OCI-LY7 (cell line): ENCODE data around the gene FPGT. TPM values are rescaled to one million over a fixed set of nuclear protein-coding genes. Genes with fewer than 3 reads are reported as not detected.

Source experiments
- BruUV-seq: library from RNA; stranded (reverse); fragments of 400-500 nt; replicated peaks from 2 replicates; lab custom pipeline; 2021; lab: Mats Ljungman, UMichigan
- CTCF ChIA-PET: fragments of 300-600 bp; sonication (Branson Sonifier 250); formaldehyde crosslinking; loops from one replicate; lab custom pipeline; 2022; ENCODE audit warnings: antibody characterized with exemption; ENCODE audit not compliant: unreplicated experiment; lab: Charles Lee
- POLR2A ChIA-PET: fragments of 300-600 bp; sonication (Branson Sonifier 250); formaldehyde crosslinking; loops from one replicate; lab custom pipeline; 2022; ENCODE audit warnings: antibody characterized with exemption; lab: Charles Lee
- DNase-seq: peaks from one replicate; pipeline ENCODE4 v3.0.0-alpha.2; 2015; ENCODE audit warnings: low spot score
- H2AFZ ChIP-seq: fragments of 200-600 bp; sonication (generic), shearing (Covaris generic); 2 replicates; pipeline ENCODE4 v1.6.1; 2014; ENCODE audit warnings: mild to moderate bottlenecking, antibody characterized with exemption, low read length, moderate library complexity
- H3K27ac ChIP-seq: fragments of 200-600 bp; sonication (generic); 2 replicates; pipeline ENCODE4 v1.5.1; 2014; ENCODE audit warnings: mixed run types, low read depth, mild to moderate bottlenecking, moderate library complexity, low read length, inconsistent platforms; ENCODE audit not compliant: poor library complexity, severe bottlenecking
- H3K36me3 ChIP-seq: fragments of 200-600 bp; sonication (generic); 2 replicates; pipeline ENCODE4 v1.6.1; 2014; ENCODE audit warnings: mild to moderate bottlenecking, antibody characterized with exemption, low read length, moderate library complexity, mixed read lengths; ENCODE audit not compliant: insufficient read depth
- H3K4me1 ChIP-seq: fragments of 200-600 bp; sonication (generic); 2 replicates; pipeline ENCODE4 v1.5.1; 2014; ENCODE audit warnings: mild to moderate bottlenecking, low read length; ENCODE audit not compliant: insufficient read depth, poor library complexity, severe bottlenecking
- H3K4me2 ChIP-seq: fragments of 200-600 bp; sonication (generic); 2 replicates; pipeline ENCODE4 v1.6.1; 2014; ENCODE audit warnings: mild to moderate bottlenecking, low read length
- H3K4me3 ChIP-seq: fragments of 200-600 bp; sonication (generic); 2 replicates; pipeline ENCODE4 v1.5.1; 2014; ENCODE audit warnings: mild to moderate bottlenecking, low read depth, low read length; ENCODE audit not compliant: poor library complexity, severe bottlenecking
- H3K79me2 ChIP-seq: fragments of 200-600 bp; sonication (generic); 2 replicates; pipeline ENCODE4 v1.6.1; 2016; ENCODE audit warnings: low read depth, mild to moderate bottlenecking, low read length, moderate library complexity, mixed read lengths; ENCODE audit not compliant: insufficient read depth
- H3K9me2 ChIP-seq: fragments of 200-600 bp; sonication (generic); 2 replicates; pipeline ENCODE4 v1.6.1; 2016; ENCODE audit warnings: mild to moderate bottlenecking, low read length, mixed read lengths; ENCODE audit not compliant: insufficient read depth
- H3K9me3 ChIP-seq: fragments of 200-600 bp; sonication (generic); 2 replicates; pipeline ENCODE4 v1.6.1; 2014; ENCODE audit warnings: mild to moderate bottlenecking, mixed run types, low read length, mixed read lengths
- H4K20me1 ChIP-seq: fragments of 200-600 bp; sonication (generic); 2 replicates; pipeline ENCODE4 v1.6.1; 2014; ENCODE audit warnings: mild to moderate bottlenecking, antibody characterized with exemption, low read length, moderate library complexity, mixed read lengths; ENCODE audit not compliant: insufficient read depth
- CTCF ChIP-seq: fragments of 200-600 bp; sonication (generic); conservative IDR thresholded peaks from 2 replicates; pipeline ENCODE4 v1.5.1; 2014; ENCODE audit warnings: mild to moderate bottlenecking, antibody characterized with exemption, low read length, moderate library complexity, mixed read lengths
- EZH2phosphoT487 ChIP-seq: fragments of 200-600 bp; sonication (generic); IDR thresholded peaks from 2 replicates; pipeline ENCODE4 v1.6.1; 2018; ENCODE audit warnings: low read depth, borderline replicate concordance, mild to moderate bottlenecking, mixed run types, antibody characterized with exemption, low read length, moderate library complexity, mixed read lengths
- intact Hi-C: fragments of 100-400 bp; cut with micrococcal nuclease; formaldehyde crosslinking; loops from one replicate; pipeline ENCODE4 v1.10.0; 2022; ENCODE audit not compliant: unreplicated experiment
- total RNA-seq, 2 experiments: library from RNA; depleted of rRNA in 1 of 2; stranded (reverse); fragments of >200 nt in 1 of 2; shearing (Covaris generic) in 1 of 2; gene quantifications; 2 replicates each; pipeline ENCODE4 v1.2.3, GENCODE V29; 2014 to 2022

The FPGT gene
- total RNA-seq, 2 experiments from 2014 or later, result 9.2 to 9.4 TPM

DNA sequence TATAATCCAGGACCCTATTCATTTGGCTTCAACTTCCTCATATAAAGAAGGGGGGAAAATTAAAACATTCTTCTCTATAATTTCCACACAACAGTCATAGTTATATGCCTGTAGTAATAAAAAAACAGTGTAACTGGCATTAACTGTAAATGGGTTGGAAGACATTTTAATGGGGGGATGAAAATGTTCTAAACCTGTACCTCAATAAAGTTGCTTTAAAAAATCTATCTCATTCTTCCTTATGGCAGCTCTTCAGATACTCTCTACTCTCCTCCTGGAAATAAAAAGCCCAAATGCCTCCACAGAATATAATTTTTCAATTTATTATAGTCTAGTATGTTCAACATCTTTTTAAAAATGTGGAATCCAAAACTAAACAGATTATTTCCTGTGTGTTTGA, 2.7 kb upstream of the FPGT start:
- ChIA-PET POLR2A (interaction anchor here (1.1 kb wide), 1 partner anchor 11 kb away, joined by 3 read pairs; no protein-coding TSS in a partner anchor), CTCF (no interaction called here)
- Histone ChIP-seq H2AFZ (no peak overlapping the region), H3K79me2 (no peaks in the 10 kb centered on the region), H3K9me2 (no peaks in the 10 kb centered on the region), H3K36me3 (no peaks in the 10 kb centered on the region), H3K4me1 (peaks cover 14% of the 10 kb centered on the region), H3K27ac (no peak overlapping the region), H3K4me3 (no peak overlapping the region), H4K20me1 (no peaks in the 10 kb centered on the region), H3K9me3 (no peaks in the 10 kb centered on the region), H3K4me2 (no peak overlapping the region)
- BruUV-seq, result no TSS peak
- intact Hi-C loops, result no loop called here
- TF ChIP-seq EZH2phosphoT487 (no peak), CTCF (no peak)
- no peak for DNase-seq

DNA sequence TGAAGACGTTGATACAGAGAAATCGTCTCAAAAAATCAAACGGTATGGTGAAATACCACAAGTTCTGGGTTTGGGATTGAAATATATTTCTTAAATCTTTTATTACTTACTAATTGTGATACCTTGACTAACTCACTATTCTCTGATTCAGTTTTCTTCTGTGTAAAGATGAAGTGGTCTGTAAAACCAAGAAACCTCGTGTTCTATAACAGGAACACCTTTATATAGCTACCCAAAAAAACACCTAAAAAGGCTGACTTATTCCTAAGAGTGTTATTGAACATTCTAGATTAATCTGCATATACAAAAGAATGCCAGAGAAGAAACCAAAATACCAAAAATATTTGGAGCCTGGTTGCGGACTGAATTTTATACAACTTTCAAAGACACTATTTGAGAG, 787 bp upstream of the FPGT start:
- Histone ChIP-seq H3K27ac (no peak overlapping the region), H3K4me2 (peak overlapping the region; percentile 87), H3K4me3 (peak overlapping the region; percentile 80), H3K9me2 (no peaks in the 10 kb centered on the region), H3K4me1 (peaks cover 14% of the 10 kb centered on the region), H2AFZ (peak overlapping the region; percentile 100), H3K79me2 (no peaks in the 10 kb centered on the region), H3K9me3 (no peaks in the 10 kb centered on the region), H4K20me1 (no peaks in the 10 kb centered on the region), H3K36me3 (peaks cover 2% of the 10 kb centered on the region; the same call in 1 of the 2 replicates)
- POLR2A ChIA-PET, result interaction anchor here (2.7 kb wide), 1 partner anchor 10 kb away, joined by 12 read pairs; no protein-coding TSS in a partner anchor
- intact Hi-C loops, result loop anchor here (2.0 kb wide), 1 partner anchor 536 kb away; the partner anchor contains the start of genes CRYZ and TYW3
- TF ChIP-seq EZH2phosphoT487, result no peak
- no peak for TF ChIP-seq CTCF
- no peak for DNase-seq
- CTCF ChIA-PET, result no interaction called here
- BruUV-seq, result no TSS peak

- no peak for TF ChIP-seq EZH2phosphoT487
- TF ChIP-seq CTCF, result no peak
- ChIA-PET POLR2A (interaction anchor here (0.6 to 2.7 kb wide), 2 partner anchors 8 to 1262 kb away, joined by 3 to 12 read pairs; no protein-coding TSS in a partner anchor), CTCF (no interaction called here)
- Histone ChIP-seq H3K79me2 (no peaks in the 10 kb centered on the region), H3K4me2 (peak overlapping the region; percentile 87), H3K27ac (no peak overlapping the region), H3K4me1 (peaks cover 14% of the 10 kb centered on the region), H3K36me3 (peaks cover 2% of the 10 kb centered on the region; the same call in 1 of the 2 replicates), H2AFZ (peak overlapping the region; percentile 100; the same call in 1 of the 2 replicates), H4K20me1 (no peaks in the 10 kb centered on the region), H3K9me3 (no peaks in the 10 kb centered on the region), H3K9me2 (no peaks in the 10 kb centered on the region), H3K4me3 (peak overlapping the region; percentile 80)
- no TSS peak for BruUV-seq
- no peak for DNase-seq
- intact Hi-C loops, result no loop called here
These were observed 1.5 kb downstream of the FPGT start for GRCh38 chr1:74199504-74199903.
